GM12865 (cell line): ENCODE results near the gene FNDC5.

Experiments
- DNase-seq: peaks from one replicate; pipeline ENCODE4 v3.0.0; 2010; ENCODE audit warnings: low read depth
- H3K4me3 ChIP-seq: 2 replicates; pipeline ENCODE4 v1.5.1; 2011; ENCODE audit warnings: mild to moderate bottlenecking, low read depth, low read length, control low read depth
- CTCF ChIP-seq: IDR thresholded peaks from 2 replicates; pipeline ENCODE4 v1.5.1; 2011; ENCODE audit warnings: low read length, control low read depth, low read depth, inconsistent platforms; ENCODE audit not compliant: insufficient read depth; ENCODE audit errors: missing control alignments

FNDC5 gene

GRCh38 chr1:32881871-32882850 is 11.4 kb upstream of the FNDC5 start:
- DNase-seq: no peak

DNA sequence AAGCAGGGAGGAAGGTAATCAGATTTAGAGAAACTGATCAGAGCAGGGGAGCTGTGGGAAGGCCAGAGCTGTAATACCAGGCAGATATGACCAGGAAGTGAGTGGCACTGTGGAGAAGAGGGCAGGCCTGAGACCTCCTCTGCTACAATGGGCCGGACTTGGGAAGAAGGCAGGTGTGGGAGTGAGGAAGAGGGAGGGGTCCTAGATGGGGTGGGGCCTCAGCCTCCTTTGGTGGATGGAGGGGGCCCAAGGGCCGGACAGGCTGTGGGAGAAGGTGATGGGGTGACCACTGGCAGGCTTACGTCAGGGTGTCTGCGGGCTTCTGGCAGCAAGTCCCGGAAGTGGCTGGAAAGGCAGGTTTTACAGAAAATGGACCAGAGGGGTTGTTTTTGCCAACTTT is 10.6 kb upstream of the FNDC5 start:
- TF ChIP-seq CTCF: no peak
- no peak for DNase-seq
- no peak overlapping the region for H3K4me3 ChIP-seq

More at GRCh38 chr1:32881871-32882850, 11.4 kb upstream of the FNDC5 start:
- TF ChIP-seq CTCF: no peak
- no peak overlapping the region for H3K4me3 ChIP-seq

DNA sequence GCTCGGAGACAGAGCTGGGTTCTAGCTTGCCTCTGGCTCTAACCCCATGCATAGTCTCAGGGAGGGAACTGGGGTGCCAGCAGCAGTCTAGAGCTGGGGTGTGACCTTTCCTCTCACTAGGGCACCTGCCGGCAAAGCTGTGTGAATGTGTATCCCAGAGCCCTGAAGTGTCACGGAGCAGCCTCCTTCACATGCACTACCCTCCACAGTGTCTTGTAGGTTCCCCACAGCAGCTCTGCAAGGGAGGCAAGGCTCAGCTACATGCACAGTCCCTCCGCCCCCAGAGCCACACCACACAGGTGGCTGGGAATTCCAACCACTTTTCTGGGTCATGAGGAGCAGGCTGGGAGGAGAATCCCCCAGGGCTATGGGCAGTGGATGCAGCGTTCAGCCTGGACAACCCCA is 7.9 kb upstream of the FNDC5 start:
- TF ChIP-seq CTCF: no peak
- H3K4me3 ChIP-seq: no peak overlapping the region
- no peak for DNase-seq

- TF ChIP-seq CTCF: no peak
- no peak overlapping the region for H3K4me3 ChIP-seq
- DNase-seq: no peak
Measured at GRCh38 chr1:32878183-32878582, 7.5 kb upstream of the FNDC5 start.

DNA sequence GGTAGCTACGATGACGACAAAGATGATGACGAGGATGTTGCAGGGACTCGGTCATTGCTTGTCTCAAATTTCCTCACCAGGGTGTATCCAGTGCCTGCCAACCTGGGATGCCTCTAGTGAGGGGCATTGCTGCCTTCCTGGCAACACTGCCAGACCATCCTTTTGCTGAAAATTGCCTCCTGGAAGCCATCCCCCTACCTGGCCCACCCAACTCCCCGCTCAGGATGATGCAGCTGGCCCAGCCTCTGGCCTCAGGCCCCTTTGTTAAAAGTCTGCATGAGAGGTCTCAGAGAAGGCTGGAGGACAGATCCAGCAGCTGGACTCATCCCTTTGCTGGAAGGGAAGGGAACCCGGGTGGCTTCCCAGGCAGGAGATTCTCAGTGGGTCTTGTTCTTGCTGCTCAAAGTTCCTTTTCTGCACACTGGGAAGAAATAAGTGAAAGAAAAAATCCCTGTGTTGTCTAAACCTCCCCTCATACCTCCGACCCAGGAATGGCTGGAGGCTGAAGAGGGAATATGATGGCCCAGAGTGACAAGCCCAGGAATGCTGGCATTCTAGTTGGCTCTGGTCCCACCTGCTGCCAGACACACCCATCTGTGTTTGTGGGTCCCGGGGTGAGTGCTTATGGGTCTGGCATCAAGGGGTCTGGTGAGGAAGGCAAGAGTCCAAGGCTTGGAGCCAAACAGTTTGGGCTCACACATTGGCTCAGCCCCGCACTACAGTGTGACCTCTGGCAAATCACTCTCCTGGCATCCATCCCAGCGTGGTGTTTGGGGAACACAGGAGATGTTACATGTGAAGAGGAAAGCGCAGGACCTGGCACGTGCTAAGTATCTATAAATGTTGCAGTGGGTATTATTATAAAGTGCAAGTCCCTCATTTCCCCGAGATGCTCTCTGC is 6.7 kb upstream of the FNDC5 start:
- TF ChIP-seq CTCF: no peak
- no peak for DNase-seq
- H3K4me3 ChIP-seq: no peak overlapping the region

DNA sequence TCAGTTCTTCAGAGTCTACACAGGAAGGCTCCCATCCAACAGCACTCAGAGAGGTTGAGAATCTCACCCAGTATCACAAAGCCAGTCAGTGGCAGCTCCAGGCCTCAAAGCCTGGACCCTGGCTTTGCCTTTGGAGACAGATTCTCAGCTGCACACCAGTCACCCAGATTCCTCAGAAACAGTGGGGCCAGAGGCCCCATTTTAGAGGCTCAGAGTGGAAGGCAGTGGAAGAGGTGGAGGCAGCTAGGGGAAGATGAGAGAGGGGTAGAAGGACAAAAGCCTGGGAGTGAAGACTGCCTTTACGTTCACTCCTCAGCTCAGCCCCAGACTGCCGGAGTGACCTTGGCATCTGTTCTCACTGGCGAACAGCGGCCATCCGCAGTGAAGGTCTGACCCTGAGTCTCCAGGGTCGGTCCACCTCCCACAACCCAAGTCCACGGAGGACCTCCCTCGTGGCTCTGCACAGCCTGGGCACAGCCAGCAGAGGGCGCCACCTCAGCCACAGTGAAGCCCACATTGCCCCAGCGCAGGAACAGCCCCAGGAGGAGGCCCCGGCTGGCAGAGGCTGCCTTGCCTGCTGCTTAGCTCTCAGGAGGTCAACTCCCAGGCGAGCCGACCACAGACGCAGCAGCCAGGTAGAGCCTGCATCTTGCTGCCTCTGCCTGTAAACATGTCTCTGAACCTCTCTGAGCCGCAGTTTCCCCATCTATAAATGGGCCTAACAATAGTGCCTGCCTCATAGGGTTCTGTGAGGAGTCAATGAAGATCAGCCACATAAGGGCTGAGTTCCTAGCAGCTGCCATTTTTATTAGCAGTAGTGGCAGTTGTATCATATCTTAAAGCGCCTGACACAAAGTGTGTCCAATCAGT is 5.9 kb upstream of the FNDC5 start:
- peak; percentile 92 for TF ChIP-seq CTCF
- H3K4me3 ChIP-seq: no peak overlapping the region
- DNase-seq: peak; percentile 61
